ENCODE results near the gene PYGL. TPM values are rescaled to one million over a fixed set of nuclear protein-coding genes. Genes with fewer than 3 reads are reported as not detected.

The PYGL gene
- total and polyA plus RNA-seq, 2 donors (not counting 3 experiments of a cell fraction or from before 2014, with no cell fraction given) = 15.1 to 45.7 TPM

DNA sequence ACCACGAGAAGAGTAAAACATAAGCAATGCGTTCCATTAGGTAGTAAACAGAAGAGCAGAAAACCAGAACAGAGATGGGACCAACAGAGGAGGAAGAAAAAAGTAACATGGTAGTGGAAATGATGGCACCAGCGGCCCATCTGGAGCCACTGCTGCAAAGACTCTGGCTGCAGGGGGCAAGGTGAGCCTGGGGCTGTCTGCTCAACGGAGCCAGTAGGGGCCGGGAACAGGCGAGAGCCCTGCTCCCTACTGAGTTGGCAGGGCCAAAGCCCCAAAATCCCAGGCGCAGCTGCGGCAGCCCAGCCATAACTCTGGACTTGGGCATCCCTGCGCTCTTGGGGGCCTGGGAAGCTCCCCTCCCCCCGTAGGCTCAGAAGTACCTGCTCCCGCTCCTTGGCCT lies 28.5 kb upstream of the PYGL start:
- Histone ChIP-seq H3K4me3 (replicated peaks in 1 of 3; ENCODE audit: insufficient read depth in 1 of 3, low read depth in 1 of 3, low read length in 3 of 3) (no peak overlapping the region), H2AFZ (ENCODE audit: low read depth, low read length) (no peak overlapping the region), H3K4me1 (ENCODE audit: control insufficient read depth, extremely low read depth, insufficient read depth, low read length) (no peaks in the 10 kb centered on the region), H3K9me3 (replicated peaks; ENCODE audit: control insufficient read depth, insufficient read depth, low read length) (no peaks in the 10 kb centered on the region), H3K79me2 (ENCODE audit: control insufficient read depth, insufficient read depth, low read length) (no peaks in the 10 kb centered on the region), H3K27ac (ENCODE audit: insufficient read depth, low read depth, low read length) (no peak overlapping the region), H4K20me1 (replicated peaks; ENCODE audit: control insufficient read depth, extremely low read depth, insufficient read depth, low read length) (no peaks in the 10 kb centered on the region), H3K9ac (replicated peaks; ENCODE audit: extremely low read depth, insufficient read depth, low read length) (no peak overlapping the region), H3K4me2 (ENCODE audit: insufficient read depth, low read length) (no peak overlapping the region), H3K9me1 (replicated peaks; ENCODE audit: control insufficient read depth, extremely low read depth, insufficient read depth, low read length) (no peaks in the 10 kb centered on the region), H3K36me3 (ENCODE audit: control insufficient read depth in 2 of 2, extremely low read depth in 1 of 2, insufficient read depth in 2 of 2, low read length in 2 of 2) (no peaks in the 10 kb centered on the region), H3K27me3 (ENCODE audit: control insufficient read depth in 2 of 2, insufficient read depth in 2 of 2, low read length in 2 of 2) (peaks cover 9% of the 10 kb centered on the region in 2 experiments)
- ChIA-PET CTCF (no interaction called here), POLR2A (no interaction called here)
- DNase-seq (ENCODE audit: low read depth, low spot score) (no peak), FAIRE-seq (no peak)
- TF ChIP-seq, protein P1, sequence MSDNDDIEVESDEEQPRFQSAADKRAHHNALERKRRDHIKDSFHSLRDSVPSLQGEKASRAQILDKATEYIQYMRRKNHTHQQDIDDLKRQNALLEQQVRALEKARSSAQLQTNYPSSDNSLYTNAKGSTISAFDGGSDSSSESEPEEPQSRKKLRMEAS (IDR thresholded peaks at IDR 0.05; ENCODE audit: insufficient read depth, insufficient read length) = no peak
- TF ChIP-seq JUN (IDR thresholded peaks at IDR 0.05; ENCODE audit: borderline replicate concordance, insufficient read depth, insufficient read length, low read depth) = no peak
- TF ChIP-seq, protein P2, sequence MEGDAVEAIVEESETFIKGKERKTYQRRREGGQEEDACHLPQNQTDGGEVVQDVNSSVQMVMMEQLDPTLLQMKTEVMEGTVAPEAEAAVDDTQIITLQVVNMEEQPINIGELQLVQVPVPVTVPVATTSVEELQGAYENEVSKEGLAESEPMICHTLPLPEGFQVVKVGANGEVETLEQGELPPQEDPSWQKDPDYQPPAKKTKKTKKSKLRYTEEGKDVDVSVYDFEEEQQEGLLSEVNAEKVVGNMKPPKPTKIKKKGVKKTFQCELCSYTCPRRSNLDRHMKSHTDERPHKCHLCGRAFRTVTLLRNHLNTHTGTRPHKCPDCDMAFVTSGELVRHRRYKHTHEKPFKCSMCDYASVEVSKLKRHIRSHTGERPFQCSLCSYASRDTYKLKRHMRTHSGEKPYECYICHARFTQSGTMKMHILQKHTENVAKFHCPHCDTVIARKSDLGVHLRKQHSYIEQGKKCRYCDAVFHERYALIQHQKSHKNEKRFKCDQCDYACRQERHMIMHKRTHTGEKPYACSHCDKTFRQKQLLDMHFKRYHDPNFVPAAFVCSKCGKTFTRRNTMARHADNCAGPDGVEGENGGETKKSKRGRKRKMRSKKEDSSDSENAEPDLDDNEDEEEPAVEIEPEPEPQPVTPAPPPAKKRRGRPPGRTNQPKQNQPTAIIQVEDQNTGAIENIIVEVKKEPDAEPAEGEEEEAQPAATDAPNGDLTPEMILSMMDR (IDR thresholded peaks at IDR 0.05; ENCODE audit: extremely low read depth in 1 of 2, insufficient read depth in 1 of 2, low read depth in 1 of 2, low read length in 2 of 2) = no peak
- TF ChIP-seq POLR2A (IDR thresholded peaks at IDR 0.05; ENCODE audit: low read depth, low read length) = no peak
- TF ChIP-seq FOS (IDR thresholded peaks at IDR 0.05; ENCODE audit: borderline replicate concordance, insufficient read depth, low read length) = no peak
- TF ChIP-seq EZH2 (IDR thresholded peaks at IDR 0.05; ENCODE audit: borderline replicate concordance, low read depth, low read length, severe bottlenecking) = no peak
- no peak for TF ChIP-seq MYC (IDR thresholded peaks at IDR 0.05; ENCODE audit: low read depth, low read length)
- TF ChIP-seq GATA2 (IDR thresholded peaks at IDR 0.05; ENCODE audit: insufficient read depth, insufficient read length, low read depth, low read length) = no peak
- no peak for TF ChIP-seq POLR2AphosphoS5 (IDR thresholded peaks at IDR 0.05; ENCODE audit: insufficient read depth, low read depth, low read length)
- intact Hi-C loops (cut with micrococcal nuclease) (no loop called here), dilution Hi-C loops (cut with MboI; ENCODE audit: extremely low pct_ligation_motif_present, low sequenced_read_pairs) (no loop called here)
- BruUV-seq (replicated peaks) = no TSS peak
